HG03280 (cell line): ENCODE results near the gene MMP17.

Experiments
- ATAC-seq: cut with Tn5 transposase; IDR thresholded peaks from one replicate; pipeline ENCODE4 v1.9.1; 2021; ENCODE audit warnings: mild to moderate bottlenecking, moderate library complexity; ENCODE audit not compliant: unreplicated experiment

MMP17 gene

GRCh38 chr12:131829791-131830334 lies 1.7 kb downstream of the MMP17 start:
- ATAC-seq: no peak

GRCh38 chr12:131830335-131830913 lies 2.2 kb downstream of the MMP17 start:
- no peak for ATAC-seq

- ATAC-seq: no peak
Observed at GRCh38 chr12:131830914-131831571, 2.9 kb downstream of the MMP17 start.

- no peak for ATAC-seq
Observed at GRCh38 chr12:131831635-131832041, 3.4 kb downstream of the MMP17 start.

- no peak for ATAC-seq
Observed at GRCh38 chr12:131832321-131833231, 4.4 kb downstream of the MMP17 start.

GRCh38 chr12:131833288-131833895 lies 5.2 kb downstream of the MMP17 start:
- no peak for ATAC-seq

GRCh38 chr12:131833896-131834641 lies 5.9 kb downstream of the MMP17 start:
- no peak for ATAC-seq

GRCh38 chr12:131834798-131835615 lies 6.8 kb downstream of the MMP17 start:
- no peak for ATAC-seq

GRCh38 chr12:131835616-131836171 lies 7.5 kb downstream of the MMP17 start:
- no peak for ATAC-seq

- no peak for ATAC-seq
Observed at GRCh38 chr12:131836193-131836592, 8.0 kb downstream of the MMP17 start.

GRCh38 chr12:131836714-131837397 lies 8.7 kb downstream of the MMP17 start:
- no peak for ATAC-seq

GRCh38 chr12:131840643-131841416 lies 12.6 kb downstream of the MMP17 start:
- ATAC-seq: no peak

- ATAC-seq: no peak
Observed at GRCh38 chr12:131841547-131841946, 13.4 kb downstream of the MMP17 start.

GRCh38 chr12:131842169-131842568 lies 14.0 kb downstream of the MMP17 start:
- no peak for ATAC-seq

- no peak for ATAC-seq
Observed at GRCh38 chr12:131843527-131843926, 15.3 kb downstream of the MMP17 start.

- no peak for ATAC-seq
Observed at GRCh38 chr12:131844140-131844539, 15.9 kb downstream of the MMP17 start.

- ATAC-seq: no peak
Observed at GRCh38 chr12:131844656-131845055, 16.5 kb downstream of the MMP17 start.

GRCh38 chr12:131845121-131845520 lies 16.9 kb downstream of the MMP17 start:
- ATAC-seq: no peak
